HG02981 (cell line): ENCODE data around the gene ISLR2.
"Not testable (repeated sequence)": the region's sequence is repeated elsewhere in the genome, so short reads cannot be mapped to it uniquely, and the experiment has no call there.

Source experiments
- ATAC-seq: cut with Tn5 transposase; IDR thresholded peaks from one replicate; pipeline ENCODE4 v1.9.1; 2021; ENCODE audit warnings: mild to moderate bottlenecking, moderate library complexity; ENCODE audit not compliant: unreplicated experiment

The ISLR2 gene, protein sequence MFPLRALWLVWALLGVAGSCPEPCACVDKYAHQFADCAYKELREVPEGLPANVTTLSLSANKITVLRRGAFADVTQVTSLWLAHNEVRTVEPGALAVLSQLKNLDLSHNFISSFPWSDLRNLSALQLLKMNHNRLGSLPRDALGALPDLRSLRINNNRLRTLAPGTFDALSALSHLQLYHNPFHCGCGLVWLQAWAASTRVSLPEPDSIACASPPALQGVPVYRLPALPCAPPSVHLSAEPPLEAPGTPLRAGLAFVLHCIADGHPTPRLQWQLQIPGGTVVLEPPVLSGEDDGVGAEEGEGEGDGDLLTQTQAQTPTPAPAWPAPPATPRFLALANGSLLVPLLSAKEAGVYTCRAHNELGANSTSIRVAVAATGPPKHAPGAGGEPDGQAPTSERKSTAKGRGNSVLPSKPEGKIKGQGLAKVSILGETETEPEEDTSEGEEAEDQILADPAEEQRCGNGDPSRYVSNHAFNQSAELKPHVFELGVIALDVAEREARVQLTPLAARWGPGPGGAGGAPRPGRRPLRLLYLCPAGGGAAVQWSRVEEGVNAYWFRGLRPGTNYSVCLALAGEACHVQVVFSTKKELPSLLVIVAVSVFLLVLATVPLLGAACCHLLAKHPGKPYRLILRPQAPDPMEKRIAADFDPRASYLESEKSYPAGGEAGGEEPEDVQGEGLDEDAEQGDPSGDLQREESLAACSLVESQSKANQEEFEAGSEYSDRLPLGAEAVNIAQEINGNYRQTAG

DNA sequence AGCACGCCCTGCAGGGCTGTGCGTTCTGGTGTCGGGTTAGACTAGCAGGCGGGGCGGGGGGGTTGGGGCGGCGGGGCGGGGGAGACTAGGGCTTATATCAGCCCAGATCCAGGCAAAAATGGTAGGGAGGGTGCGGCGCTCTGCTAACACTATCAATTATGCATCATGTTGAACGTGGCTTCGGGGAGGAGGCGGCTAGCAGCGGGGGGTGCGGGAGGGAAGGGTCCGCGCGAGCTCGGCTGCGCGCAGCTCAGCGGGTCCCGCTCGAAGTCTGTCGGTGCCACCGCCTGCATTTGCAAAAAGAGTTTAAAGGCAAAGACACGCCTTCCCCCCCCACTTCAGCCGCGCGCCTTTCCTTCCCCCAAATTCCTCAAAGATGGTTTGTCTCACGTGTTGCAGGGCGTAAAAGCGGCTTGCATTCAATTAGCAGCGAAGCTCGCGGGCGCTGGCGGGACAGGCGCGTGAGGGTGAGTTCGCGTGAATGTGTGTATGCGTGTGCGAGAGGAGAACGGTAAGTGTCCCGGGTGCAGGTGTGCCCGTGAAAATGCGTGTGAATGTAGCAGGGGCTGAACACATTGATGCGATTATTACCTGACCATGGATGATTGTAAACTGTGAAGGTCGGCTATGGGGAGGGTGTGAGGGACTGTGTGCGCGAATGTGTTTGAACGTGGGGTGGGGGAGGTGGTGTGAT, at the start of gene ISLR2:
Gene ISLR2 (plus strand): TSS at position 432 of the 694 bp plus-strand sequence. CDS start 2,169 bp downstream, outside the sequence.
- no peak for ATAC-seq

DNA sequence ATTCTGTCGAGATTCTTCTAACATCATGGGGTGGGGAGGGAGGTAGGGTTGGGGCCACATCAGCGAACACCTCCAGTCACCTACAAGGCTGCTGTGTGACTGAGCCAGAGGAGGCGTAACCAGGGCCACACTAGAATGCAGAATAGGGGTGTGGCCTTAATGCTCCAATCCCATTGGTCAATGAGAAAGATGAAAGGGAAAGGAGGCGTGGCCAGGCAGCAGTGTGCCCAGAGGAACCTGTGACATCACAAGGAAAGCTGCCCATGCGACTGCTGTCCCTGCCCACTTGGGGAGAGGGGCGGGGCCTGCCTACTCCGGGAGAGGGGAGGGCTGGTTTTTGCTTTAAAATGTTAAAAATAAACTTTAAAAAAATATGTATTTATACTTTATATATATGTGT, 47.9 kb upstream of the ISLR2 start, which contains the start of gene GOLGA6A:
Gene GOLGA6A (minus strand): TSS at position 101 of the 400 bp plus-strand sequence. CDS start 41 bp downstream, at position 60.
- ATAC-seq = not testable (repeated sequence)

DNA sequence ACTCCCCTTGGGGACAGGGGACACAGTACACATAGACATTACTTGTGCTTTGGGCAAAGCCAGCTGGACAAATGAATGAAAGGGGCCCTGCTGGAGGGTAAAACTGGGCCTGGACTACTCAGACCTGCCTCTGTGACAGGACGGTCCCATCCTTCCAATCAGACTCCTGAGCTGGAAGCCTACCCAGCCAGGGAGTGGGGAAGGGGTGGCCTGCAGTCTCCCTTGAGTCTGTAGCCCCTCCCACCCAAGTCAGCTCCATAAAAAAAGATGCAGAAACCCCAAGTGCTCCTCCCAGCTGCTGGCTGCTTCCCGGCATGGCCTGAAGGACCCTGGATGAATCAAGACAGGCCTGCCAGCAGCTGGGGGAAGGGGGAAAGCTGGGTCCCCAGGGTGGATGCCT, 35.8 kb upstream of the ISLR2 start:
- ATAC-seq = not testable (repeated sequence)

DNA sequence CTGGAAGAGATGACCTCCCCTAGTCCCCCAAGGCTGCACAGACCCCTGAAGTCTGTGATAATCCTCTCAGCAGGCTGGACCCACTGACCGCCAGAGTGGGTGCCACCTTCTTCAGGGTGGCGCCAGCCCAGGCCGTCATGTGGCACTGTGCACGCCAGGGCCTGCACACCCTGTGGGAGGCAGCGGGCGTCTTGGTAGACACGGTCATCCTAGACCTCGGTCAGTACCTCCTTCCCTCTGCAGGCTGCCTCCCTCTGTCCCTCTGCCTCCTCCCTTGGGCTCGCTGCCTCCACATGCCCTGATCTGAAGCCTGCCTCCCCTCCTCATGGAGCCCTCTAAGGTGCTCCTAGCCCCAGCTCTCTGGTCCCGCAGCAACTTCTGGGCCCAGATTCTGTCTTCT, 34.8 kb upstream of the ISLR2 start:
- ATAC-seq = not testable (repeated sequence)

DNA sequence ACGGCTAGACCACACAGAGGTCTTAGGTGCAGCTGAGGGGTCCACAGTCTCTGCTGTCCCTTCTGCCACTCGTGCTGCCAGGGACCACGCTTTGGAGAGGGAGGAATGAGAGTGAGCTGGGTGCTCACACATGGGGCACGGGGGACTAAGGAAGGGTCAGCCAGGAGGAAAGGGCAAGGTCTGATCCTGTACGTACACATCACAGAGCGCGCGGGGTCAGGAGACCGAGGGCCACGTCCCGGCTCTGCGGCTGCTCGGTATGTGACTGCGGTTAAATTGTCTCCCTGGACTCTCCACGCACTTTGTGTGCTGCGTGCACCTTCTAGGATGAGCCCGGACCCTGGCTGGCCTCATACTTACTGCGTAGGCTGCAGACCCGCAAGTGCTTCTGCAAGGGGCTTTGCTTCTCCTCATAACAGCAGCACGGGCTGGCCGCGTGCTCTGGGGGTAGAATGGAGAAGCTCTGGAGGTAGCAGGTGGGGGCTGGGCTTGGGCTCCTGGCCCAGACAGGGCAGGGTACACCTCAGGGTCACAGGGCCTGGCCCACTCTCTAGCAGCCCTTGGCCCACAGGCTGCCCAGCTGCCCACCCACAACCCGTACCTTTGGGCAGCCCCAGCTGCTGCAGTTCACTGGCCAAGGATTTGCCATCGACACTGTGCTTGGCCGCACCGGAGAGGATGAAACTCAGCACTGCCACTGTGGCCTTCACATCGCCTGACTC, 33.5 kb upstream of the ISLR2 start:
- not testable (repeated sequence) for ATAC-seq

DNA sequence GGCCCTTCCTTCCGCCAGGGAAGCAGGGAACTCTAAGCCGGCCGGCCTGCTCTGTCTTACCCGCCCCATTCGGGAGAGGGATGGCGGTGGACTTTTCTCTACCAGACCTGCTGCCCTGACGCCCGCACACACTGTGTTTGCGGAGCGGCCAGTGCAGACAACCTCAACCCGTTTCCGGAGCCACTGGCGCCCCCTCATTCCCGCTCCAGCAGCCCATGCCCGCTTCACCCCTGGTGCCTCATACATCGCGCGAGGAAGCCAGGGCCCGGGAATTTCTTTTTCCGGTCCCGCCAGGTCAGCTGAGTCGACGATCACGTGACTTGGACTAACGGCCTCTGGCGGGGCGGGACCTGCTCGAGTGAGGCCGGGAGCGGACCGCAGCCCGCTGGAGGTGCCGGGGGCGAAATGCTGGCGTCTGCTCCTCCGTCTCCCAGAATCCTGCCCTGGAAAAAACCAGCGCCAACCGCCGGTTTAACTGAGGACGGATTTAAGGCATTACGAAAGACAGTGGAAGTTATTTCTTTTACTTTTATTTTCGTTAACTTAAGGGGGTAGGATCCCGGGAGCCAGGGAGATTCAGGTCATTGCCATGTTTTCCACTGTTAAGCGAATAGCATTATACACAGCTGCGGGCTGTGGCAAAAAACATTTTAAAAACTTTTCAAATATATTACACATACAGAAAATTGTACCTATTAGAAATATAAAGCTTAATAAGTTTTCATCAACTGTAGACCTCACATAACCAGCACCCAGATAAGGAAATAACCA, 30.2 kb upstream of the ISLR2 start:
- peak; percentile 67 for ATAC-seq

DNA sequence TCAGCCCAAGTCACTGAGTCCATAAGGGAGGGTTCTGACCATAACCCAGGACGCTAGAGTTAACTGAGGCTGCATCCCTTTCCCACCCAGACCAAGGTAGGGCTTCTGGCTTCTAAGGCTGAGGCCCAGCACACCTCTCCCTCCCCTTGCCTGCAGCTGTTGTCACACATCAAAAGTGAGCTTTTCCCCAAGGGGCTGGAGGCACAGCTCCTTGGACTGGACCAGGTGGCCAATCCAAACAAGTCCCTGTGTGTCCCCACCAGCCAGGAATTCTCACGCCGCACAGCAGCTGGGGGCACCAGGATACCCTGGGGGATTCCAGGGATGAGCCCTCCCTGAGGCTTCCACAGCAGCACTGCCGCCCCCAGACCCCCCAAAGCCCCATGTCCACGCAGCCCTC, 22.3 kb upstream of the ISLR2 start:
- ATAC-seq = no peak

DNA sequence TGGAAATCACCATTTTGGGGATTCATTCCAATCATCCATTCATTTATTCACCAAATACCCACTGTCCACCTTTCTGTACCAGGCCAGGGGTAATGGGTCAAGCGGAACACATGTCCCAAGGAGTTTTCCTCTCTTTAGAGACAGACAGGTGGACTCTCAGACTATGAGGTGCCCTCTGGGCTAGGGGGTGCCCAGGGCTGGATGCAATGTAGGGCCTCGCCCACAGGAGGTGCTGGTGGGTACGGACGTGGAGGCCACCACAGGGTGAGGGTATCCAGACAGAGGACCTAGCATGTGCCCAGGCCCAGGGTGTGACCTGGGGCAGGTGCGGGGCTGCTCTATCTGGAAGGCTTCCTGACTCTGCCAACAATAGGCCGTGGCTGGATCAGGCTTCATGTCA, 21.8 kb upstream of the ISLR2 start:
- not testable (repeated sequence) for ATAC-seq

DNA sequence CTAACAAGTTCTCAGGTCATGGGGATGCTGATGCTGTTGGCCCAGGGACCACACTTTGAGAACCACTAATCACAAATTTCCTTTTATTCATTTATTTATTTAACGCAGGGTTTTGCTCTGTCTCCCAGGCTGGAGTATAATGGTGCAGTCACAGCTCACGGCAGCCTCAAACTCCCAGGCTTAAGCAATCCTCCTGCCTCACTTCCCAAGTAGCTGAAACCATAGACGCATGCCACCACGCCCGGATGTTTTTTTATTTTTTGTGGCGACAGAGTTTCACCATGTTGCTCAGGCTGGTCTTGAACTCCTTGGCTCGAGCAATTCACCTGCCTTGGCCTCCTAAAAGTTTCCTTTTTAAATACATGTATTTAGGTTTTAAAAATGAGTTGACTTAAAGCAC, 20.7 kb upstream of the ISLR2 start:
- no peak for ATAC-seq

DNA sequence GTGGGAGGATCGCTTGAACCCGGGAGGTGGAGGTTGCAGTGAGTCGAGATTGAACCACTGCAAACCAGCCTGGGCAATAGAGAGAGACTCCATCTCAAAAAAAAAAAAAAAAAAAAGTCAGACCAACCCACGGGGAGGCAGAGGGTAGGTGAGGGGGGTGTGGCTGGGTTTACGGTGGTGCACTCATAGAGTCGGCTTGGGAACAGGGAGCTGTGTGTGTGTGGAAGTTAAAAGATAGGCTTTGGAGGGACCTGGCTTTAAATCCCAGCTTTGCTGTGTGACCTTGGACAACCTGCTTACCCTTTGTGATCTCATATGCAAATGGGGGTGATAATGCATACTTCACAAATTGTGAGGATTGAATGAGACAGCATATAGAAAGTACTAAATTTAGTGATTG, 10.0 kb upstream of the ISLR2 start:
- ATAC-seq = no peak

DNA sequence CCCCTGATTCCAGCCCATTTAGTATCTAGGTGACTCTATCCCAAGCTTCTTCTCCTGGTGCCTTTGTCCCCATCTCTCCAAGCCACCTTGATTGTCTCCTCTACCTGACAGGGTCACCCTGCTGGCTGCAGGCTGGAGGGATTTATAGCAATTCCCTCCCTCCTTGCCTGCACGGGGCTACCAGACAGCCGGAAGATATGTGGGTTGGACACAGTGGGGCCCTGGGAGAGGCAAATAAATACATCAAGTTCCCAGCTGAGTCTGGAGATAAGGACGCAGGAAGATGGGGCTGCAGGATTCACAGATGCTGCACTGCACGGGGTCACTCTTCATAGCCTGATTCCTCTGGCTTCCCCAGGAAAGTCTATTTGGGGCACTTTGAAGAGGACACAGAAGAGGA, 9.3 kb upstream of the ISLR2 start:
- ATAC-seq = no peak

DNA sequence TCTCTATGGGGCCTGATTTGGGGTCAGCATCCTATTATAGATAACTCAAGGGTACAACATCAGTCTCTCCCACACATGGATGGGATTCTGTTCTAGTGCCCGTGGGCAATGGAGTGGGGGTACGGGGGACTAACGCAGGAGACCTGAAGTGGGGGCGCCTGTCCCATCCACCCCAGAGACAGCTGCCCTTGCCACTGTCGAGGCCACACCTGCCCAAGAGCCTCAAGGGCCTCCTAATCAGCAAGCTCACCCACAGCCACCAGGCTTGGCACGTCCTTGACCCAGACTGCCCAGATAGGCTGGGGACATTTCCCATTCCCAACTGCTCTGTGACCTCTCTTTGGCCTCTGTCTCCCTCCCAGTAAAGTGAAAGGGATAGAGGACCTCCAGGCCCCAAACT, 8.5 kb upstream of the ISLR2 start:
- ATAC-seq = no peak

DNA sequence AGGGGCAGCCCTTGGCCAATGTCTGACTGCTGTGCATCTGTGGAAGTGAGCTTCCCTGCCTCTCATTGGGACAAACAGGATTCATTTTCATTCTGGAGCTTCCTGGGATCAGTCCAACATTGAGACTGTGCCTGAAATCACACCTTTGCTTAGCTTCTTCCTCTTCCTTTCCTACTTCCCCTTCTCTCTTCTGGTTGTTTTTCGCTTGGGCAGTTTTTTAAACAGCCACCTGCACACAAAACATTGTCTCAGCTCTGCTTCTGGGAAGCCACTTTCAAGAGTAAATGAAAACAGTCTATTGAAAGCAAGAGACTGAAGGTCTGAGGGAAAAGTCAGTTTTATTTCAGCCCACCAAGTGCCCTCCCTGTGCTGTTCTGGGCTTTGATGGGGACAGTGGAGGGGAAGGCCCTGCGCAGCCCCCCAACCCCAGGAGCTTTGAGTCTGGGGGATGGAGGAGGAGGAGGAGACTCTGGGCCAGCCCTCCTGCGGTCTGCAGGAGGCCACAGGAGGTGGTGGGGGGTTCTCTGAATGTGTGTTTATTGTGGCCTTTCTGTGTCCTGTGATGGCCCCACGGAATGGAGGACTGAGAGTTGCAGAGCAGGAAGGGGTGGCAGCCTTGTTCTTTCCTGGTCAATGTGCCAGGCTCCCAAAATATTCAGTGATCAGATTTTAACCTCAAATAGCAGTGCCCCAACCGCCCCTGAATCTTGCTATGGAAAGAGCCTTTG, 7.8 kb upstream of the ISLR2 start:
- no peak for ATAC-seq

DNA sequence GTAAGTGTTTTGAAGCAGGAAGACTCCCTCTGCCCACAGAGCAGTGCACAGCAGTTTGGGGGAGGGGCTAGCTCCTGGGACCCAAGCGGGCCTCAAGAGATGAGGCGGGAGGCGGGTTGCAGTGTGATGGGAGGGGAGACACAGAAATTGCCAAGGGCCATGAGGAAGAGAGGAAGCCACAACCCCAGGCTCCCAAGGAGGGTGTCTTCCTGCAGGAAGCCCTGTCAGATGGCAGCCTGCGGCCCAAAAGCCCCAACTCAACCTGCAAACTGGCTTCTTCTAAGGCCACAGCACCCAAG, 7.3 kb upstream of the ISLR2 start:
- no peak for ATAC-seq

DNA sequence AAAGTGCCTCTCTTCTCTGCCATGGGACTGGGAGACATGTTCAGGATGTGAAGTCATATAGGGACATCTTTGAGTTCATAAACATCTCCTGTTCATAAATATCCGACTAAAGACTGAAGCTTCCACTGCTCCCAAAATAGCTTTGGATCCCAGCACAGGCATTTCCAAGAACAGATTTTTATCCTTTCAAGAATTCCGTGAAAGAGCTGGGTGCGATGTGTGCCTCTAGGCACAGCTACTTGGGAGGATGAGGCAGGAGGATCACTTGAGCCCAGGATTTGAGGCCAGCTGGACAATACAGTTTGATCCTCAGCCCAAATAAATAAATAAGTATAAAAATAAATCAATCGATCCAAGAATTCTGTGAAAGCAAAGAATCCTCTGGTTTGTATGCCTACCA, 6.7 kb upstream of the ISLR2 start:
- ATAC-seq = no peak

DNA sequence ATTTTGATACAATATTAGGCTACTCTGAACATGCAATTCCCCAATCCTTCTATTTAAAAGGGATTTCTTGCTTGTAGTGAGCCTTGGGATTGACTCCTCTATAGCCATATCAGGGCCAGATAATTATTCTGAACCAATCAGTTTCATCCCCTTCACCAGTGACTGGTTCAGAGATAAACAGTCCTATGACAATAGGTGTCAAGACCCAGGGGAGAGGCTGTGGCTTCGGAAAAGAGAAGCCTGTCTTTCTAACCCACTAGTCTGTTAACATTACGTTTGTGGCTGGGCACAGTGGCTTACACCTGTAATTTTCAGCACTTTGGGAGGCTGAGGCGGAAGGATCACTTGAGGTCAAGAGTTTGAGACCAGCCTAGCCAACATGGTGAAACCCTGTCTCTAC, 6.2 kb upstream of the ISLR2 start:
- no peak for ATAC-seq

DNA sequence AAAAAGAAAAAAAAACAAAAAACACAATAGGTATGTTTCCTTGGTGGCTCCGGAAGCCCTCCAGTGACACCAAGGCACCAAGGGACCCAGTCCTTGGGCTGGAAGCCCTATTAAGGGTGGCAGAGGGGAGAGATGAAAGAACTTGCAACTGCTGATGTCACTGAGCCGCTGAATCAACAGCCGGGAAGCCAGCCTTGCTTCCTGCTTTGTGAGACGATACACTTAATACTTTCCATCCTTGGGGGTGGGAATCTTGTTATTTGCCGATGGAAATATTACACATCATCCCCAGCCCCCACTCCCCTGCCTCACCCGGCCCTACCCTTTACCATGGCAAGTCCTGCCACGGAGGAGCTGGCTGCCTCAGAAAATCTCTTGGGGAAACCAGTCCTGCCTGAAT, 5.6 kb upstream of the ISLR2 start:
- ATAC-seq = no peak

DNA sequence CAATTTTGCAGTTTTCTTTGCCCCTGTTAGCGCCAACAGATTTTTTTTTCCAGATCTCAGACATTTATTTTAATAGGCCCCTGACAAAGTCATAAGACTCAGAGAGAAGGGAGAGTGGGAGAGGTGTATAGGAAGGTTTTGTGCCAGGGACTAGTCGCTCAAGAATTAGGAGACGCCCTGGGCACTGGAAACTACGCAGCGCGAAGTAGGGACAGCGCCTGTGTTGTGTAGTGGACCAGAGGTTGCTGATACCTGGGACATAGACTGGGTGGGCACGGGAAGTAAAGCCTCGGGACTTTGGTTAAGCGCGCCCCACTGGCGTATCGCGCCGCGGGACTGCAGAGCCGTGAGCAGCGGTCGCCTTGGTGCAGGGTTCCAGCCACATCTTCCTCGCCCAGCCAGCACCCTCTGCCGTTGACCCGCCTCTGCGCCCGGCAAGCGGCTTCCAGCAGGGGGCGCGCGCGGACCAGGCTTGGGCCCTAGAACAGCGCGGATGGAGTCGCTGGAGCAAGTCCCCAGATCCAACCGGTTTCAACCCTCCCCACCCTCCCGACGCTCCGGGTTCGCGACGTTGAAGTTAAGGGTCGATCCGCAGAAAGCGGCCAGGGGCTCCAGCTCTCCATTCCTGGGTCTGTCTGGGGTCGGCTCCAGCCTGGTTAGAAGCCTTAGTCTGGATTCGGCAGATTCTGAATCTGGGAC, 3.0 kb upstream of the ISLR2 start:
- ATAC-seq = no peak
